Testis (tissue), 3 donors: ENCODE measurements around the gene CHADL. TPM values are rescaled to one million over a fixed set of nuclear protein-coding genes. Genes with fewer than 3 reads are reported as not detected.

ENCODE experiments used
- DNase-seq: peaks from one replicate; pipeline ENCODE4 v3.0.0-alpha.2; 2019
- H3K27ac ChIP-seq, 2 donors: fragments of 200-600 bp; sonication (generic); one replicate each; pipeline ENCODE4 v1.5.1; 2019
- H3K27me3 ChIP-seq: fragments of 200-600 bp; sonication (generic); one replicate; pipeline ENCODE4 v1.5.1; 2019
- H3K36me3 ChIP-seq: fragments of 200-600 bp; sonication (generic); one replicate; pipeline ENCODE4 v1.5.1; 2017; ENCODE audit warnings: low read depth; ENCODE audit errors: missing control alignments
- H3K4me1 ChIP-seq: fragments of 200-600 bp; sonication (generic); one replicate; pipeline ENCODE4 v1.5.1; 2019
- H3K4me3 ChIP-seq, 2 donors: fragments of 200-600 bp; sonication (generic); one replicate each; pipeline ENCODE4 v1.5.1; 2017 to 2019
- H3K9me3 ChIP-seq: fragments of 200-600 bp; sonication (generic); one replicate; pipeline ENCODE4 v1.5.1; 2017
- POLR2A ChIP-seq: fragments of 450-650 bp; IDR thresholded peaks from one replicate; pipeline ENCODE4 v1.6.1; 2017; ENCODE audit warnings: antibody characterized with exemption, mild to moderate bottlenecking, moderate library complexity
- WGBS, 2 donors: methylation state at CpG; one replicate each; pipeline ENCODE4 v1.1.5; 2018; 5-methylcytosine and 5-hydroxymethylcytosine counted together
- intact Hi-C: fragments of 100-400 bp; cut with DNase I; formaldehyde crosslinking; loops from one replicate; pipeline ENCODE4 v1.15.1; 2023; ENCODE audit warnings: low total_unique reads
- polyA plus RNA-seq: library from polyadenylated mRNA; stranded (reverse); fragments of 350-450 nt; fragmentation: Illumina TruSeq; extraction: RNeasy Lipid Tissue Mini Kit (QIAGEN cat#74804); gene quantifications from one replicate; pipeline ENCODE4 v1.2.3, GENCODE V29; 2014; ENCODE audit warnings: low read depth, low replicate concordance; ENCODE audit not compliant: insufficient read depth
- total RNA-seq, 2 donors: library from RNA; depleted of rRNA; stranded (reverse); fragments of >200 nt; gene quantifications; one replicate each; pipeline ENCODE4 v1.2.3, GENCODE V29; 2016
- TF ChIP-seq, protein P1 (sequence below), 3 experiments: fragments of 450-650 bp in 2 of 3; fragments of 200-600 bp in 1 of 3; sonication (generic) in 1 of 3; IDR thresholded peaks; one replicate each; pipeline ENCODE4 v1.5.1; 2016 to 2019; ENCODE audit warnings: antibody characterized with exemption in 3 of 3, mild to moderate bottlenecking in 2 of 3, moderate library complexity in 1 of 3

CHADL gene
- total and polyA plus RNA-seq, 3 donors from 2014 or later: 6.5 to 12.8 (median 9.1) TPM

DNA sequence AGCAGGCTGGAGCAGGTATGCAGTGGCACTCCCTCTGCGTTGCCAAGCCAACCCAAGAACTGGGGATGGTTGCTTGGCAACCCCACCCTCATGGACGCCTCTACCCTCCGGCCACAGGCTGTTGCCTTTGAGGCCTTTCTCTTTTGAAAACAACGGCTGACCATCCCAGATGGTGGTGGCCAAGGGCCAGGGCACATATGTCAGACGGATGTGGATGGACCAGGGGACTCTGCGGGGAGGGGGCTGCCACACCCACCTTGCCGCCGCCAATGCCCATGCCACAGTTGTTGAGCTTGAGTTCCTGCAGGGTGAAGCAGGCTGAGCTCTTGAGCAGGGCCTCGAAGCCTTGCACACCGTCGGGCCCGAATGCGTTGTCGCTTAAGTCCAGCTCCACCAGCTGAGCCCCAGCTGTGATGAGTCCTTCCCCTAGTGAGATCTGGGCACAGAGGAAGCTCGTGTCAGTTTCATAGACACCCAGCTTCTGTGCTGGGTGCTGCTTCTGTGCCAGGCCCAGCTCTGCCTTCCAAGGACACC, 23.7 kb upstream of the CHADL start:
- TF ChIP-seq, protein P1, sequence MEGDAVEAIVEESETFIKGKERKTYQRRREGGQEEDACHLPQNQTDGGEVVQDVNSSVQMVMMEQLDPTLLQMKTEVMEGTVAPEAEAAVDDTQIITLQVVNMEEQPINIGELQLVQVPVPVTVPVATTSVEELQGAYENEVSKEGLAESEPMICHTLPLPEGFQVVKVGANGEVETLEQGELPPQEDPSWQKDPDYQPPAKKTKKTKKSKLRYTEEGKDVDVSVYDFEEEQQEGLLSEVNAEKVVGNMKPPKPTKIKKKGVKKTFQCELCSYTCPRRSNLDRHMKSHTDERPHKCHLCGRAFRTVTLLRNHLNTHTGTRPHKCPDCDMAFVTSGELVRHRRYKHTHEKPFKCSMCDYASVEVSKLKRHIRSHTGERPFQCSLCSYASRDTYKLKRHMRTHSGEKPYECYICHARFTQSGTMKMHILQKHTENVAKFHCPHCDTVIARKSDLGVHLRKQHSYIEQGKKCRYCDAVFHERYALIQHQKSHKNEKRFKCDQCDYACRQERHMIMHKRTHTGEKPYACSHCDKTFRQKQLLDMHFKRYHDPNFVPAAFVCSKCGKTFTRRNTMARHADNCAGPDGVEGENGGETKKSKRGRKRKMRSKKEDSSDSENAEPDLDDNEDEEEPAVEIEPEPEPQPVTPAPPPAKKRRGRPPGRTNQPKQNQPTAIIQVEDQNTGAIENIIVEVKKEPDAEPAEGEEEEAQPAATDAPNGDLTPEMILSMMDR (IDR thresholded peaks at IDR 0.05): no peak
- TF ChIP-seq POLR2A: no peak
- Histone ChIP-seq H3K4me1 (no peaks in the 10 kb centered on the region), H3K27me3 (no peaks in the 10 kb centered on the region), H3K36me3 (no peaks in the 10 kb centered on the region), H3K27ac (no peak overlapping the region), H3K4me3 (no peak overlapping the region), H3K9me3 (no peaks in the 10 kb centered on the region)
- no peak for DNase-seq
- WGBS, 2 donors: 92 to 93% methylated on average over 15 of the region's 15 CpGs
- intact Hi-C loops: no loop called here

DNA sequence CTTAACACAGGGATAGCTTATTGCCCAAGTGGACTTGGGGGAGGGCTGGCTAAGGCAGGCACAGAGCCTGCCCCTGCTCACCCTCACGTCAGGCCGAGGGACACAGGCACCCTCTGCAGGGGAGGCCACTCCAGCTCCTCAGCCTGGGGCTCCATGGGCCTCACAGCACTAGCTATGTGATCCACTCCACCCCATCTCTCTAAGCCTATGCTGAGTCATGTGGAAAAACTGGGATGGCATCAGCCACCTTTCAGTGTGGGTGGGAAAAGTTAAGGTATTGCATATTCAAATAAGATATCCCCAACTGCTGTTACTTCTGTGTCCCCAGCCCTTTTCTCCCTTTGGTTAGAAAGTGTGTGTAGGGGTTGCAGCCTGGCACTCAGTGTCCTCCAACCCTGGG, 23.0 kb upstream of the CHADL start:
- H3K27me3 ChIP-seq: no peaks in the 10 kb centered on the region
- no peaks in the 10 kb centered on the region for H3K9me3 ChIP-seq
- 83% methylated on average over 2 of the region's 2 CpGs; no CpG with 5 or more reads in 1 of the 2 donors for WGBS, 2 donors
- DNase-seq: no peak
- no peaks in the 10 kb centered on the region for H3K36me3 ChIP-seq
- H3K4me1 ChIP-seq: no peaks in the 10 kb centered on the region
- no peak overlapping the region for H3K27ac ChIP-seq
- no peak overlapping the region for H3K4me3 ChIP-seq
- TF ChIP-seq, protein P1 (IDR thresholded peaks at IDR 0.05): no peak
- no peak for TF ChIP-seq POLR2A
- intact Hi-C loops: no loop called here

DNA sequence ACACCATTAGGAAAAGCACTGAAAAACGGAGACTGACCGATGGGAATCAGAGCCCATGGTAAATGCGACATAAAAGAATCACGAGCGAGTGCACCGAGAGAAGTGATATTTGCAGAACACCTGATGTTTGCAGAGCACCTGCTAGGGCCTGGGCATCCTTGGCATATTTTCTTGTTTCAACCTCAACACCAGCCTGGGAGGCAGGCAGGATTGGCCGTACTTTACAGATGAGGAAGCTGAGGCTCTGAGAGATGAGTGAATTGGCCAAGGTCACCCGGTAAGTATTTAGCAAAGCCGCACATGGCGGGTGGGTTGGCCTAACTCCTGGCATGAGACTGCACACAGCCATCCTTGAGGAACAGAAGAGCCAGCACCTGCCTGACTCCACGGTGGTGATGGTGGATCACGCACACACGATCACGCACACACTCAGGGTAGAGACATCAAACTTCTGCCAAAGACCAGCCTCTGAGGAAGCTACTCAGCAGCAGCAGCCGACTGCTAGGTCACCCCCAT, 21.6 kb upstream of the CHADL start:
- intact Hi-C loops: no loop called here
- TF ChIP-seq POLR2A: no peak
- TF ChIP-seq, protein P1 (IDR thresholded peaks at IDR 0.05): no peak
- Histone ChIP-seq H3K36me3 (no peaks in the 10 kb centered on the region), H3K27me3 (no peaks in the 10 kb centered on the region), H3K4me3 (no peak overlapping the region), H3K4me1 (no peaks in the 10 kb centered on the region), H3K9me3 (no peaks in the 10 kb centered on the region), H3K27ac (no peak overlapping the region)
- DNase-seq: no peak
- 81 to 91% methylated on average over 10 to 15 of the region's 15 CpGs for whole genome bisulfite sequencing, 2 donors

DNA sequence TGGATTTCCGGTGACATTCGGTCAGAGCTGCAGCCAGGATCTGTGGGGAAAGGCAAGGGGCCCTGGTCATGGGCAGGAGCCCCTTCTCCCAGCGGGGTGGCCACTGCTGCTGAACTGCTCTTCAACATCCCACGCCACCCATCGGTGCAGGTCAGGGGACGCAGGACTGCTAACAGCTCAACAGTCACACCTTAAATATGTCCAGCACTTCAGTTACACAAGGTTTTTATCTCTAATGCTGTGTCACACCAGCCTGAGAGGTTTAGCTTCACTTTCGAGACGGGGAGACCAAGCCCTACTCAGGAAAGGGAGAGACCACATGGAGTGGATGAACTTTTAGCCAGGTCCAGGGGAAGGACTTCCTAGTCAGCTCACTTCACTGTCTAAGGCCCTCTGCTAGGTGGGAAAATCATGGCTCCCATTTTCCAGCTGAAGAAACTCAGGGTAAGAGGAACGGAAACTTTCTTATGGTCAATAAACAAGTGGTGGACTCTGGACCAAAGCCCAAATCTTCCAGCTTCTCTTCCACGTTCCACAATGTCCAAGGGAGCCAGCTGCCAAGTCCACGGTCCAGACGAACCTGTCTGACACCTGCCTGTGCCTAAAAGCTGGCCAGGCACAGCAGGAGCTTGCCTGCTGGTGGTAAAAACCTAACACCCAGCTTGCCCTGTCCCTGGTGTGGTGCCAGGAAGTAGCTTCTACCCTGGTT, 21.0 kb upstream of the CHADL start:
- H3K36me3 ChIP-seq: no peaks in the 10 kb centered on the region
- no peak overlapping the region for H3K4me3 ChIP-seq
- no peaks in the 10 kb centered on the region for H3K4me1 ChIP-seq
- TF ChIP-seq POLR2A: no peak
- TF ChIP-seq, protein P1 (IDR thresholded peaks at IDR 0.05): no peak
- no peak overlapping the region for H3K27ac ChIP-seq
- DNase-seq: no peak
- 76 to 80% methylated on average over 6 to 12 of the region's 12 CpGs for WGBS, 2 donors
- no peaks in the 10 kb centered on the region for H3K9me3 ChIP-seq
- intact Hi-C loops: no loop called here
- no peaks in the 10 kb centered on the region for H3K27me3 ChIP-seq
